Astrocyte (in vitro differentiated cells and primary cell): ENCODE measurements around the gene CCNT2.

Experiments
- CTCF ChIP-seq: IDR thresholded peaks from 2 replicates; pipeline ENCODE4 v1.5.1; 2011; ENCODE audit warnings: low read depth, mild to moderate bottlenecking, inconsistent platforms, low read length, moderate library complexity; ENCODE audit not compliant: insufficient read depth
- EZH2 ChIP-seq: IDR thresholded peaks from 2 replicates; pipeline ENCODE4 v1.6.1; 2012; ENCODE audit warnings: mild to moderate bottlenecking, low read length, inconsistent platforms; ENCODE audit not compliant: insufficient read depth

- TF ChIP-seq CTCF (no peak), EZH2 (no peak)
These were observed 1.2 kb upstream of the CCNT2 start for GRCh38 chr2:134917360-134917865.
